ENCODE data around the gene FECH.
A peak's percentile ranks its signal among the peaks of the same experiment; 100 is the strongest.

FECH gene

GRCh38 chr18:57579934-57580333, 6.6 kb downstream of the FECH start:
- H3K4me3 ChIP-seq (replicated peaks; ENCODE audit: low read depth, low read length), result no peak overlapping the region
- no peak for TF ChIP-seq CTCF (IDR thresholded peaks at IDR 0.05; ENCODE audit: low read length, missing control alignments)
- no peak for DNase-seq (ENCODE audit: low read depth)

GRCh38 chr18:57576316-57576715, 10.2 kb downstream of the FECH start:
- no peak overlapping the region for H3K4me3 ChIP-seq (replicated peaks; ENCODE audit: low read depth, low read length)
- no peak for DNase-seq (ENCODE audit: low read depth)
- no peak for TF ChIP-seq CTCF (IDR thresholded peaks at IDR 0.05; ENCODE audit: low read length, missing control alignments)

- DNase-seq (ENCODE audit: low read depth), result no peak
- no peak overlapping the region for H3K4me3 ChIP-seq (replicated peaks; ENCODE audit: low read depth, low read length)
- TF ChIP-seq CTCF (IDR thresholded peaks at IDR 0.05; ENCODE audit: low read length, missing control alignments), result no peak
Observed at GRCh38 chr18:57575542-57575941, 11.0 kb downstream of the FECH start.

- TF ChIP-seq CTCF (IDR thresholded peaks at IDR 0.05; ENCODE audit: low read length, missing control alignments), result no peak
- H3K4me3 ChIP-seq (replicated peaks; ENCODE audit: low read depth, low read length), result no peak overlapping the region
- no peak for DNase-seq (ENCODE audit: low read depth)
Observed at GRCh38 chr18:57574866-57575265, 11.6 kb downstream of the FECH start.

GRCh38 chr18:57570162-57570561, 16.3 kb downstream of the FECH start:
- DNase-seq (ENCODE audit: low read depth), result no peak
- TF ChIP-seq CTCF (IDR thresholded peaks at IDR 0.05; ENCODE audit: low read length, missing control alignments), result no peak
- H3K4me3 ChIP-seq (replicated peaks; ENCODE audit: low read depth, low read length), result no peak overlapping the region

GRCh38 chr18:57569133-57569532, 17.4 kb downstream of the FECH start:
- no peak overlapping the region for H3K4me3 ChIP-seq (replicated peaks; ENCODE audit: low read depth, low read length)
- no peak for DNase-seq (ENCODE audit: low read depth)
- no peak for TF ChIP-seq CTCF (IDR thresholded peaks at IDR 0.05; ENCODE audit: low read length, missing control alignments)

GRCh38 chr18:57561728-57562423, 24.6 kb downstream of the FECH start:
- peak; percentile 68 for DNase-seq (ENCODE audit: low read depth)

More at GRCh38 chr18:57561728-57562423, 24.6 kb downstream of the FECH start:
- no peak overlapping the region for H3K4me3 ChIP-seq (replicated peaks; ENCODE audit: low read depth, low read length)
- peak; percentile 76 for TF ChIP-seq CTCF (IDR thresholded peaks at IDR 0.05; ENCODE audit: low read length, missing control alignments)

Measured in fibroblast of pulmonary artery (primary cell).